GM18951 (cell line): ENCODE measurements around the gene TMSB4Y.

Source experiments
- POLR2A ChIP-seq: IDR thresholded peaks from 4 replicates; pipeline ENCODE4 v1.6.1; 2011; ENCODE audit warnings: mild to moderate bottlenecking; ENCODE audit not compliant: insufficient read length, insufficient read depth; ENCODE audit errors: extremely low read depth
- in situ Hi-C: fragments of 300-500 bp; cut with MboI; formaldehyde crosslinking; loops from one replicate; pipeline ENCODE4 v1.12.0; 2022; ENCODE audit warnings: low sequenced_read_pairs, mixed read lengths, inconsistent platforms; ENCODE audit not compliant: unreplicated experiment

TMSB4Y gene

DNA sequence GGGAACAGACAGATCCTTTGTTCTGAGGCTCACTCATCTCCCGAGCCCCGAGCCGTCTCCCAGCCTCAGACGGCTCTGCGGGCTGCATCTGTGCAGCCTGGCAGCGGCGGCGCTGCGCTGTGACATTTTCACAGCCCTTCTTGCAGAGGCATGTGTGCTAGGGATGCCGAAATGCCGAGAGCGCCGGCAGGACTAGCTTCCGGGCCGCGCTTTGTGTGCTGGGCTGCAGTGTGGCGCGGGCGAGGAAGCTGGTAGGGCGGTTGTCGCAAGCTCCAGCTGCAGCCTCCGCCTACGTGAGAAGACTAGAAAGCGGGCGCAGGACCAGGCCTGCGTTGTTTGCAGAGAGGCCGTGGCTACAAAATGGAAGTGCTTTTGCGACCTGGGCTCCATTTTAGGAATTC lies at the start of gene TMSB4Y:
Gene TMSB4Y (plus strand): TSS at position 332 of the 401 bp plus-strand sequence.
- TF ChIP-seq POLR2A = no peak
- in situ Hi-C loops = no loop called here

DNA sequence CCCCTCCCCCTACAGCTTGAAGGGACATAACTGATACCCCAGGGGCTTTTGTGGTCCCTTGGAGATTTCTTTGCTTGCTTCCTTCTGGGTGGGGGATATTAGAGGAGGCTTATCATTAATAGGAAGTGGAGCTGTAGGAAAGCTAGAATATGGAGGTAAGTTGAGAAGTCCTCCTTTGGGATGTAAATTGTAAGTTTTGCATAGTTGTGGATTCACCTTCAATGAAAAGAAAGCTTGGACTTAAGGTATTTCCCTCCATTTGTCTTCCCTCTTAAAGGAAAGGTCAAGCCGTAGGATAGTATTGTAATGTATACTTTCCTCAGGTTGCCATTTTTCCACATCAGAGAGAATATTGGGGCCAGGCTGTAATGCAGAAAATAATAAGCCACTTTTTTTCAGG lies 39.5 kb upstream of the TMSB4Y start:
- TF ChIP-seq POLR2A = no peak
- in situ Hi-C loops = no loop called here

DNA sequence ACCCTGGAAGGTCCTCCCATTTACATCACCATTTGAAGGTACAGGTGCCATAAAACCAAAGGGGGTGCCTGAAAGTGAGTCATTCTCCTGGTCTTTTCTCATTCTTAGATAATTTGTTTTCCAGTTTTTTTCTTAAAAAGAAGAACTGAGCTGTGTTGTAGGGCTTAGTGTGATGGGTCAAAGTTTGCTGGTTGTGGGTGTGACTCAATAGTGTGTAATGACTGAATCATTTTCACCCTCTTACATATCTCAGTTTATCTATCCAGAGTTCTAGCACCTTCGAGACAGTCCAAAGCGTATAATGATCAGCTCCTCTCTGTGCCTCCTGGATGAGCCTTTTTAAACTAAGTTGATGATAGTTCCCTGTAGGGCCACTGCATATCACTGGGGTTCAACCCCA lies 32.6 kb upstream of the TMSB4Y start:
- TF ChIP-seq POLR2A = no peak
- in situ Hi-C loops = no loop called here

DNA sequence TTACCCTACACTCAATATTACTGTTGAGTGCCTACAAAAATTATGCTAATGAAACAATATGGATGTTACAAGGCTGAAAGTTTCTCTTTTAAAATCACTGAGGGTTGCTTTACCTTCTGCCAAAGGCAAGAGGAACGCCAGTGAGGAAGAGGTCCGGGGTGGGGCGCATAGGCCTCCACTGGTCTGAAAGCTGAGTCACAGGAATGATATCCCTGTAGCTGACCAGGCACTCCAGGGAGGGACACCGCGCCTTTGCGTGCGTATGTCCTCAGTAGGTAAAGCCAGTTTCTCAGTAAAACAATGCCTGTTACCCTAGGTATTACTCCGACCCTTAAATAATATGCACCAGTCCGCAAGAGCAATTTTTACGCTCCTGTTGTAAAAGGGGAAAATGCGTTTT lies 1.4 kb upstream of the TMSB4Y start:
- no peak for TF ChIP-seq POLR2A
- in situ Hi-C loops = no loop called here

DNA sequence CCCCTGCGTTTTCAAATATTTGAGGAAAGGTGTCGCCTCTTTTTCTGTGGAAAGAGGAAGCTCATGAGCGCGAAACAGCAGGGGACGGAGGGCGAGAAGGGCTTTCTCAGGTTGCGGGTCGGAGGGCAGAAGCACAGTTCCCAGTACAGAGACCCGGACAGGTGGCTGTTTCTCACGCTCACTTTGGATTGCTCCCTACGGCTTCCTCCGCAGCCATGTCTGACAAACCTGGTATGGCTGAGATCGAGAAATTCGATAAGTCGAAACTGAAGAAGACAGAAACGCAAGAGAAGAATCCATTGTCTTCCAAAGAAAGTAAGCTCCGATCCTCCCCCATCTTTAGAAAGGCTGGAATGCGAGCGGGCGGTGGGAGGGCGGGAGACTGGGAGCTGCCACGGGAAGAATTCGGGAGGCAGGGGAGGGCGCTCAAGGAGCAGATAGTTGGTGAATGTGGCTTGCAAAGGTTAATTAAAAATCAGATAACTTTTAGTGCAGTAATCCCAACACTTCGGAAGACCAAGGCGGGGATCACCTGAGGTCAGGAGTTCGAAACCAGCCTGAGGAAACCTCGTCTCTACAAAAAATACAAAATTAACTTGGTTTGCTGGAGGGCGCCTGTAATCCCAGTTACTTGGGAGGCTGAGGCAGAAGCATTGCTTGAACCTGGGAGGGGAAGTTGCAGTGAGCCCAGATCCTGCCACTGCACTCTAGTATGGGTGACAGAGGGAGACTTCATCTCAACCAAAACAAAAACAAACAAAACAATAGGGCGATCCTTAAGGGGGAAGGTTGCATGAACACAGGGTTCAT lies 627 bp downstream of the TMSB4Y start:
- in situ Hi-C loops = no loop called here
- TF ChIP-seq POLR2A = no peak

DNA sequence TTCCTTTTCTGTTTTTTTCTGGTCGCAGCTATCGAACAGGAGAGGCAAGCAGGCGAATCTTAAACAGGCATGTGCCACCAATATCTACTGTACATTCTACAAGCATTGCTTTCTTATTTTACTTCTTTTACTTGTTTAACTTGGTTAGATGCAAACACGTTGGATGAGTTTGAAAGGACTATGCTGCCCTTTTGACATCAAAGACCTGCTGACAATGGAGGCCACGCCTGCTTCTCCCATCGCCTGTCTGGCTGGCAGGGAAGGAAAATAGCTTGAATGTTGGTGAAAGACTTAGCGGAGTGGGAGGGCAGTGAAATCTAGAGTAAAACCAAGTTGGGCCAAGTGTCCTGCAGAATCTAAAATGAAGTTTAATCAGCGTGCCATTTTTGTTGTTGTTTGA lies 1.5 kb downstream of the TMSB4Y start:
- in situ Hi-C loops = no loop called here
- no peak for TF ChIP-seq POLR2A

DNA sequence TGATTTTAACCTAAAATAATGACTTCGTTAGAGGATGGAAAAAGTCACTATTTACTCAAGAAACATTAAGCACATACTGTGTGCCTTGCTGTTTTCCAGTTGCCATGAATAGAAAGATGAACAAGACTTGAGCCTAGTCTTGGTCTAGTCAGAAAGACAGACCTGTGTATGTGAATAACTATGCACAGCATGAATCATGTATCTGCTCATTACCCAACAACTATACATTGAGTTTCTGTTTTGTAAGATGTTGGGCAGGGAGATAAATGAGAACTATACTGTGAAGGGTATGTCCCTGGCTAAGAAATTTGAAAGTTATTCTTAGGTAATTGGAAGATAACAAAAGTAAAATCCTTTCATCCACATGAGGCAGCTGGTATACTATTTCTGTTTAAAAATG lies 4.3 kb downstream of the TMSB4Y start:
- in situ Hi-C loops = no loop called here

DNA sequence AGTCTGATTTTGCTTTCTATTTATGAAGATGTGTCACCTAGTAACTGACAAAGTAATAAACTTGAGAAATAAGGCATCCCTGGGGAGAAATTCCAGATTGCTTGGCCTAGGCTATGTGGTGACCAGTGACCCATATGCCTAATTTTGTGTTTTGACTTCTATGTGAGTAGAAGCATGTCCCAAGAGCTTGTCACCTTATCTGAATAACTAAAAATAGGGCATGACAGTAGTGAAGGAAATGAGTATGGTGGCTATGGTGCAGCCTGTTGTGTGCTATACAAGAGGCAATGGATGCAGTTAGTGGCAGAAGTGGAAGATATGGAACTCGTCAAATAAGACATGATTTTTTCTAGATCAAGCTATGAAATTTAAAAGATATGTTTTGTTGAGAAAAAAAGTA lies 15.3 kb downstream of the TMSB4Y start:
- no peak for TF ChIP-seq POLR2A
- in situ Hi-C loops = no loop called here

More for the DNA sequence above, 4.3 kb downstream of the TMSB4Y start:
- no peak for TF ChIP-seq POLR2A

DNA sequence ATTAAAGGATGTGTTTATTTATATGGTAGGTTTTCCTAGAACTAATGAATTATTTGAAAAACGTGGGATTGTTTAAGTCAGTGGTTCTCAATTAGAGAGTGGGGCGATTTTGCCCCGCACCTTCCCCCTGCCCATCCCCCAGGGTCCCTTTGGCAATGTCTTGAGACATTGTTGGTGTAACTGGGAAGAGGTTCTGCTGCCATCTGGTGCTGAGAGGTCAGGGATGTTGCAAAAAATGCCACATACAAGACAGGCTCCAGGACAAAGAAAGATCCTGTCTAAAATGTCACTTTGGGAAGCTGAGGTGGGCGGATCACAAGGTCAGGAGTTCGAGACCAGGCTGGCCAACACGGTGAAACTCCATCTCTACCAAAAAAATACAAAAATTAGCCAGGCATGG lies 25.8 kb downstream of the TMSB4Y start:
- TF ChIP-seq POLR2A = no peak
- in situ Hi-C loops = no loop called here

DNA sequence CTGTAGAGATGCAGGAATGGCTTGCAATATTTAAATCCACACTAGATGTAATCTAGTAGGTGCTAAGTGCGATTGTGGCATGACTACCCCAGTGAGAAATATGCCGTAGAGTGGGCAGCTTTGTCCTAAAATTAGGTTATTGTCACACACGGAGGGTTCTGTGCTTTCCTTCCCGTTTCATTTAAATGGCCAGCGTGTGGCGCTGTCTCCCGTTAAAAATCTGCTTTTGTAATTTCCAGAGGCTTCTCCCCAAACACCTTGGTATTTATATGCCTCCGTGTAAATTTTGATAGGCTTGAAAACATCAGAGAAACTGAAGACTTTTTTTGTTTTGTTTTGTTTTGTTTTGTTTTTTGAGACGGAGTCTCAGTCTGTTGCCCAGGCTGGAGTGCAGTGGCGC lies 34.9 kb downstream of the TMSB4Y start:
- no peak for TF ChIP-seq POLR2A
- in situ Hi-C loops = no loop called here

DNA sequence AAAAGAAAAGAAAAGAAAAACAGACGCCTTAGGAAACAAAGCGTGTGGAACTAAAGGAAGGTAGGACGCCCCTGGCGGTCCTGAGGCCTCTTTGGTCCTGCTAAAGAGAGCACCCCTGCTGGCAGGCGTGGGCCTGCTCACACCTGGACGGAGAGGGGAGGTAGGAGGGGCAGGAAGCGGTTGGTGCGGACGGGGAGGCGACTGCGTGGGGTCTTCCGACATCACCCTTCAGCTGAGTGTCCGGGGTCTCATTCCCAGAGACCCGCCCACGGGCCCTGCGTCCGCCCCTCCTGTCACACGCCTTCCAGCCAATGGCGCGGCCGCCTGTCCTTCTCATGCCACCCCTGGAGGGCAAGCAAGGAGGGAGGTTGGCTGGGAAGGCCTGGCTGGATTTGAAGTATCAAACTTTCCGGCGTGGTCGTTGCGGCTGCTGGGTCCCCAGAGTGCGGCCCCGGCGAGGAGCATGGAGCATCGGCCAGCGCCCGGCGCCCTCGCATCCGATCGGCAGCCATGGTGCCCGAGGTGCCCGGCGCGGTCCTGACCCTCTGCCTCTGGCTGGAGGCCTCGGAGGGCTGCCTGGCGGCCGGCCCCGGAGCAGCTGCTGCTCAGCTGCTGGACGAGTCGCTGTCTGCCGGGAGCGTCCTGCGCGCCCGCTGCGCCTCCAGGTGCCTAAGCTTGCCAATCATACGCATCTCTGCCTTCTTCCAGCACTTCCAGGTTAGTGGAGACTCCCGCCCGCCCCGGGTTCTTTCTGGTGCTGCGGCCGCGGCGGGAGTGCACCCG lies 47.8 kb downstream of the TMSB4Y start:
- in situ Hi-C loops = no loop called here
- no peak for TF ChIP-seq POLR2A

DNA sequence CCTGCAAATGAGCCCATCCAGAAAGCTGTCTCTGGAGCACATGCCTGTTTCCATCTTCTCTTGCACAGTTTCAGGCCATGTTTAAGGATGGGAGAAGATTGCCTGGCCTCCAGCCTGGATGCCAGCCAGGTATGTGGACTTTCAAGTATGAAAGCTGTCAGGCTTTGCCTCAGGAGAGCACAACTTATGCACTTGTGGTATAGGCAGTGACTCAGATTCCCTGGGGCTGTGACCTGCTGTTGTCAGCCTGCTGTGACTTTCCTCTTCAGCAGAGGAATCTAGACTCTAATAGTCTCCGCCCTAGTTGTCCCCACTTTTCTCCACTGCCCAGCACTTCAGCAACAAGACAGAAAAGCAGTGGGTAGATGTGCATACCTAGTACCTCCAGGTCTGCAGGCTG lies 51.0 kb downstream of the TMSB4Y start:
- TF ChIP-seq POLR2A = no peak
- in situ Hi-C loops = no loop called here
